ENCODE measurements around the gene SLC1A3.
A peak's percentile ranks its signal among the peaks of the same experiment; 100 is the strongest.

The SLC1A3 gene

GRCh38 chr5:36600917-36601527, 5.4 kb upstream of the SLC1A3 start:
- DNase-seq (ENCODE audit: low read depth): peak; percentile 24

DNA sequence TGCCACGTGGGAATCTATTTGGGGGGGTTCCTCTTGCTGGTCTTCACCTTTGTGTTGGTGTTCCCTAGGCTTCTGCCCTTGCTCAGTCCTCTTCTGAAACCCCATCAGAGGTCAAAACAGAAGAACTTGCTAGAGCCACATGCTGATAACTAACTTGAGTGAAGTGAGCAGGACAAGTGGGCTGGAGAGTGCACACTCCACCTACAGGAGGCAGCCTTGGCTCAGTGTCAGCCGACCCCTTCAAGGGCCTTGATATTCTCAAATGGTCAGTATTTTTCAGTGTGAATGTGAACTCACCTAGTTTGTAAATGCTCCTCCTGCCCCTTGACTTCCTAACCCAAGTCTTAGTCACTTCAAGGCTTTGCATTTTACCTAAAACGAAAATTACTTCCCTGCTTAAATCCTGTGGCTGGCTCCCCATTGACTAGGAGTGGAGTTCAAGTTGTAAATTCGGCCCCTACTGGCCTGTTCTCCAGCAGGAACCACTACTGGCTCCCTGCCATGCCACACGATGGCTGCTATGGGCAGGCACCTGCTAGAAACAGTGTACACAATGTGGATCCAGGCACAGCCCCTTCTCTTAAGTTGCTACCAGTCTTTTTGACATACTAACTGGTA, 3.6 kb upstream of the SLC1A3 start:
- no peak for DNase-seq (ENCODE audit: low read depth)

DNA sequence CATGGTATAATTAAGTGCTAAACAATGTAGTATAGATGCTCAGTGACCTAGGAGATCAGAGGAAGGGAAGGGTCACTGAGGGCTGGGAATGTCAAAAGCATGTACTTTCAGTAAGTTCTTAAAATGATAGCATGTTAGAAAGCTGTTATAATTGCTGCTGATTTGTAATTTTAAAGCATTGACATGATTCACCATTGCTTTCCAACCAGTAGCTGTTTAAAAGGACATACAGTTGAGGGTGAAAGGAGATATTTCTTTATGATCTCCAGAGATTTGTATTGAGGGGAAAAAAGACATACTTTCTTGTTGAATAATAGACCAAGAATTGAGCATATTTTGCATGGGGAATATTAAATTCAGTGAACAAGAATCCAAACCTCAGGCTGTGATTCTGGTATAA, 1.2 kb upstream of the SLC1A3 start:
- peak; percentile 12 for DNase-seq (ENCODE audit: low read depth)

GRCh38 chr5:36606036-36606427, 374 bp upstream of the SLC1A3 start:
- no peak for DNase-seq (ENCODE audit: low read depth)

DNA sequence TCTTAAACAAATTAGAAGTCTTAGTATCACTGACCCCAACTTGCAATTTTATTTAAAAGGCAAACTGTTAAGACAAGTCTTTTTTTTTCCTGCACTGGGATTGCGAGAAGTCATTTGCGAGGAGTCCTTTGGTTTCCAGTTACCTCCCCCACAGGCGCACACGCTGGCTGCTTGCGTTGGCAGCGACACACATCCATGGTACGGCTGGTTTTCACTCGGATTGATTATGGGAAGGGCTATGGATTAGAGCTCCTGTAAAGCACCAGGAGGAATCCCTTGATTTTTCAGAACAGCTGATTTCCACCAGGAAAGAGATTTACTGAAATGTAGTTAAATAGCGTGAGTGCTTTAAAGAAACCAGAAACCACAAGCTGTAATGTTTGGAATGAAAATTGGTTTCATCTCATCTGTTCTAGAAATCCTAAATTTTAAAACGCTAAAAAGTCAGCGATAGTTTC, 737 bp downstream of the SLC1A3 start:
- DNase-seq (ENCODE audit: low read depth): peak; percentile 41

- DNase-seq (ENCODE audit: low read depth): no peak
Measured at GRCh38 chr5:36607838-36608783, 1.7 kb downstream of the SLC1A3 start.

DNA sequence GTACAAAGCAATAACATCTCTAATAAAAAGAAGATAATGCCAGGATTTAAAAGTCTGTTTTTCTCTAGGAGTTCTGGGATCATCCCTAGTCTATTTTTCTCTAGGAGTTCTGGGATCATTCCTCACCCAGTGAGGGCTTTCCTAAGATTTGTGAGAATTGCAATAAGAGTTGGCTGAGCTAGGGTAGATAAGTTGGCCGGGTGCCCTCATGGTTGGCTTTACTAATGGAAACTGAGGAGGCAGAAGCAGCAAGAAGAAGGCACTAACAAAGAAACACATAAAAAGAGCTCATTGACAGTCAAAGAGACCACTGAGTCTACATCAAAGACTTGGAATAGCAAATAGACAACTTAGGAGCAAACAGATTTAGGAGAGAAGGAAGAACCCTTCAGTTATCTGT, 4.2 kb downstream of the SLC1A3 start:
- no peak for DNase-seq (ENCODE audit: low read depth)

DNA sequence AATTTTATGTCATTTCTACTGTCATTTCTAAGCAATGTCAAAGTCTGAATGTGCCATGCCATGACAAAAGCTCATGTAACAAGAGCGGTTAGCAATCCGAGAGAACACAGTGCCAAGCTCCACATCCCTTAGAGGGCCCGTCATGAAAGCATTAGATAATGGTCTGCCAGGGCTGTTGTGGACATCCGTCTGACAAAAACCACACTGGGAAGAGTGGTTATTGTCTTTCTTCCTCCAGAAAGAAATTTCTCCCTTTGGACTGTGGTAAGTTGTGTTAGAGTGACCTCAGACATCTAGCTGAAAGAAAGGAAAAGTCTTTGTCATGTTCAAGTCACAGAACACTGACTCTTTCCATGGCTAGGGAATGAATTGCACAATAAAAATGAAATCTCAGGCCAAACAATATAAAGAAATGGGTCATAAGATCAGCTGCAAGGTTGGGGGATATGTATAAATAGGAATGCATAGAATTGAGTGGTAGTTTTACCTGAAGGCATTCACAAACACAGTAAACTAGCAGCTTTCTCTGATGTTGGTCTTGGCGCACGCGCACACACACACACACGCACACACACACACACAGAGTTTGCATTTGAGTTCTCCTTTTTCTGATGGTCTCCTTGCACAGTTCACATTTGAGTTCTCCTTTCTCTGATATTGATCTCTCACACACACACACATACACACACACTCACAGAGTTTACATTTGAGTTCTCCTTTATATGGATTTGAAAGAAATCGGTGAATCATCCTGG, 5.3 kb downstream of the SLC1A3 start:
- no peak for DNase-seq (ENCODE audit: low read depth)

DNA sequence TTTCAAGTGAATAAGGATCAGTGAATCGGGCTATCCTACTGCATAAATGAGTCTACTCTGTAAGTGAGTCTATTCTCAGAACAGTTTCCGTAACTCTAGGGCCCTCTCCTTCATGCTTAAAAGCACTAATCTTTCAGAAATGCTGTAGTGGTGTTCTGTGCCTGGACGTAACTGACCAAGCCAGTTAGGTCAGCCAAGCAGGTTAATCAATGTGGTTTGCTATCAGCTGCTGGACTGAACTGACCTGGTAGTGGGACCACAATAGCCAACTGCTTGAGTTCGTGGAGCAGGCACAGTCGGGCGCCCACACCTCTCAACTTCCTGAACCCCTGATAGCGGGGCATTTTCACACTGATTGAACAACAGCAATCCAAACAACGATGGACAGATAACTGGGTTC, 6.8 kb downstream of the SLC1A3 start:
- no peak for DNase-seq (ENCODE audit: low read depth)

GRCh38 chr5:36613771-36614656, 7.6 kb downstream of the SLC1A3 start:
- DNase-seq (ENCODE audit: low read depth): no peak

DNA sequence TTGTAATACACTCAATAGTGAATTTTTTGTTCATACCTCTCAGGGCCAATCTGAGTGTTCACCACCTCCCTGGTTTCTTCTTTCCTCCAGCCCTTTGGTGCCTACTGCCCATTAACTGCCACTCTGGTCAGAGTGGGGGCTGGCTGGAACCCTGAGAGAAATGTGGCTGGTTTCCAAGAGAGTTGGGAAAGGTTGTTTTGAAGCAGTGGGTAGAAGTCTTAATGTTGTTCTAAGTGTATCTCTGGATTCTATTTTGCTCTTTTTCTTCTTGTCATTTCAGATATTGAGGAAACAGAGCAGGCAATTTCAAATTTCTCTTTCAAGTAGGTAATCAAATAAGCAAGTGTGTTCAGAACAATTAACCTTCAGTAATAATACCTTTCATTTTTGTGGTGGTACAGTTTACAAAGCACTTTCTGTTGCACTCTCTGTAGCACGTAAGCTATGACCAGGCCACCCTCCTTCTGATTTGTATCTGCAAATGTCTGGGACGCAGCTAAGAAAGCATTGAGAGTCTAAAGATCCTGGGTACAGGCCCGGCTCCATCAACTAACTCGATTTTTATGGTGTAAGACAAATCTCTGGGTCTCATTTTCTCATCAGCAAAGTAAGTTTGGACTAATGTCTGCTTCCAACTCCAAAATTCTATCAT, 8.4 kb downstream of the SLC1A3 start:
- DNase-seq (ENCODE audit: low read depth): no peak

DNA sequence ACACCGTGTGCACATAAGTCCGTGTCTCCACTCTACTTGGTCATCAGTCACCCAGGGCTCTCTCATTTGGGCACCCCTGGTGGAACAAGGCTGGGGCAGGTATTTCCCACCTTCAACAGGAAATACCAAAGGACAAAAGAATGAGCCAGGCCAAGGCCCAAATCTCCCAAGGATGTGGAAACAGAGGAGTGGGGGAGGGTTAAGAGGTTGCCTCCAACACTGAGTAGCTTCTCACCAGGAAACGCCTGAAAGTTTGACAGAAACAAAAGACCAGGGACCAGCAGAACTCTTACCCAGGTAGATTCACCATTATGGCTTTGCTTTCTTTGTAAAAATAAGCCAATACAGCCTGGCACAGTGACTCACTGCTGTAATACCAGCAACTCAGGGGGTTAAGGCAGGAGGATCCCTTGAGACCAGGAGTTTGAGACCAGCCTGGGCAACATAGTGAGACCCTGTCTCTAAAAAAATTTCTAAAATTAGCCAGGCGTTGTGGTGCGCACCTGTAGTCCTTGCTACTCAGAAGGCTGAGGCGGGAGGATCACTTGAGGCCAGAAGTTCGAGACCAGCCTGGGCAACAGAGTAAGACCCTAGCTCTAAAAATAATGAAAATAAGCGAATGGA, 12.7 kb downstream of the SLC1A3 start:
- no peak for DNase-seq (ENCODE audit: low read depth)

DNA sequence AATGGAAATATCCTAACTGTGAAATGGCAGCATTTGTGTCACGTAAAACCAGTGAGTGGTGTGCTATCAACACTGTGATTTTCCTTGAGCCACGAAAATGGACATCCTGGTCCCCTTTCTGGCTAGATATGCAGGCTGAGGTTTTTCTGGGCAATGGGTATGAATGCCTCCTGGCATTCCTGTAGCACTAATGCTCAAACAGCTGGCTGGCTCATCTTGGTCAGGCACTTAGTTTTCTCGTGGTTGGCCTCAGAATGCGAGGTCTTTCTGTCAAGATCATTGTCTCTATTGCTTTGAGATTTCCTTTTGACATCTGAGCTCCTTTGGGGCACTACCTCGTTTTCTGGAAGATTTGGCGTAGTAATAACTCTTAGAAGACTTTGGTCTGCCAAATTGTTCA, 15.6 kb downstream of the SLC1A3 start:
- no peak for DNase-seq (ENCODE audit: low read depth)

- DNase-seq (ENCODE audit: low read depth): no peak
Measured at GRCh38 chr5:36623832-36624231, 17.4 kb downstream of the SLC1A3 start.

DNA sequence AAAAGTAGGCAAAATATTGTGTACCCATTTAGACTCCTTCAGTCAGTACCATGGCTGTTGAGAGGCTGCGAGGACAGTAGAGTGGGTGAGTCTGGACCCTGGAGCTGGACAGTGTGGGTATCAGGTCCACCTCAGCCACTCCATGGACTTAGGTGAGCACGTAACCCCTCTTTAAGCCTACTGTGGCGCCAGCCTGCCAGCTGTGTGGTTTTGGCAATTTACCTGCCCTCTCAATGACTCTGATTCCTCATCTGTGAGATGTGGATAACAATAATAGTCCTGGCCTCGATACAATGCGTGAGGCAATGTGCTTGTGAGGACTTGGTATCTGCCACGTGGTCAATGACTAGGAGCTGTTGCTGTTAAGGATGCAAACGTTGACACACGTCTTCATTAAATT, 17.9 kb downstream of the SLC1A3 start:
- no peak for DNase-seq (ENCODE audit: low read depth)

- DNase-seq (ENCODE audit: low read depth): no peak
Measured at GRCh38 chr5:36628695-36629094, 22.3 kb downstream of the SLC1A3 start.

GRCh38 chr5:36629729-36630128, 23.3 kb downstream of the SLC1A3 start:
- DNase-seq (ENCODE audit: low read depth): no peak

DNA sequence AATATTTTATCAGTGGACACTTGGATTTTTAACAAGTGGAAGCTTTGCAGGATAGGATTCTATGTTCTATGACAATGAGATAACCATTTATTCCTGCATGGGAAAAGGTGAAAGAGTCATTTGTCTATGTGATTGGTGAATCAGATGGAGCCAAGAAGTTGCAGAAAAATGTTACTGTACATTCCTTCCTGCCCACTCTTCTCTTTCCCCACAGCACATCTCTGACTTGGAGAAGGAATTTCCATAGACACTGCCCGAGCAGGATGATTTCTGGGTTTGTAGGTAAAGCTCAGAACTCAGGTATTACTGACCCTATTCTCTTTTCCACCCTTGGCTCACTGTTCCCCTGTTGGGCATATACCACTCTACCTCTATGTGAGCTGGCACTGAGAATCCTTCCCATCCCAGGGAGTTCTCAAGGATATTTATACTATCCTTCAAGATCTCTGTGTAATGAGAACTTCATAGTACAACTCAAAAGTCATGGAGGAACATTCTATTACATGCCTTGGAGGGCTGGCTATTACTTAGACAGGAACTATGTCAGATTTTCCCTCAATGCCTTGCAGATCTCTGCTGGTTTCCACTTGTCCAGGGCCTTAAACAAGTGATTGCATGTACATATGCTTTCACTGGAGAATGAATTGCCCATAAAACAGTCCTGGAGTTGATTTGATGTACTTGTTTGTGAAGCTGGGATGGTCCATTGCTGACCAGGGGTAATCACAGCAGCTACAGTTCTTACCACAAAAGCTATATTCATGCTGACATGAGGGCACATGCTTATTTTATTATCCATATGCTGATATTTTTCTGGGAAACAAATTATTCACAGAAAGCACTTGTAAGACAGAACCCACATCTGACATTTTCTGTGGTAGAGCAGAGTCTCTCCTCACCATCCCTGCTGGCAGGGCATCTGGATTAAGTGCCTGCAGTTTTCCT, 24.1 kb downstream of the SLC1A3 start:
- DNase-seq (ENCODE audit: low read depth): no peak

DNA sequence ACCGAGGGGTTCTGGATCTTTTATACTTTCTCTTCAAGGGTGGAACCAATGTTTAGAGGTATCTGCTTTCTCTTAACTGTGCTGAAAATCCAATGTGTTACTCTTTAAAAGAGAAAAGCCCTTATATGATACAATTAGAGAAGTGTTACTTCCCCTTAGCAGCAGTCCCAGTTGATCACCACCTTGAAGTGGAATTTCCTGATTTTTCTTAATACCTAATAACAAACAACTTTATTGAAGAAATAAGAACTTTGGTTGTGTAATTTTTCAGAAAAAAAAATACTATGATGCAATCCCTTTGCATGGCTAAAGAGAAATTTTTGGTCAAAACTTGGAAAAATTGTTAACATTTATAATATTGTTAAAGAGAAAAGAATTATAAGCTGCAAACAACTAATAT, 24.7 kb downstream of the SLC1A3 start:
- no peak for DNase-seq (ENCODE audit: low read depth)

Measured in fibroblast of gingiva (primary cell).